Transverse colon (tissue), 3 donors: Measurements from ENCODE around the gene HOXB1.

ENCODE experiments used
- CTCF ChIP-seq, 5 experiments: fragments of 200-600 bp in 3 of 5; fragments of 450-650 bp in 2 of 5; sonication (generic) in 3 of 5; IDR thresholded peaks; 1 replicate in 2 of 5; 2 replicates in 3 of 5; pipeline ENCODE4 v1.5.1; 2016 to 2017; ENCODE audit warnings: antibody characterized with exemption in 5 of 5, inconsistent platforms in 3 of 5, mild to moderate bottlenecking in 2 of 5, moderate library complexity in 1 of 5
- POLR2A ChIP-seq: fragments of 450-650 bp; IDR thresholded peaks from one replicate; pipeline ENCODE4 v1.6.1; 2016; ENCODE audit warnings: antibody characterized with exemption, mild to moderate bottlenecking, moderate library complexity

DNA sequence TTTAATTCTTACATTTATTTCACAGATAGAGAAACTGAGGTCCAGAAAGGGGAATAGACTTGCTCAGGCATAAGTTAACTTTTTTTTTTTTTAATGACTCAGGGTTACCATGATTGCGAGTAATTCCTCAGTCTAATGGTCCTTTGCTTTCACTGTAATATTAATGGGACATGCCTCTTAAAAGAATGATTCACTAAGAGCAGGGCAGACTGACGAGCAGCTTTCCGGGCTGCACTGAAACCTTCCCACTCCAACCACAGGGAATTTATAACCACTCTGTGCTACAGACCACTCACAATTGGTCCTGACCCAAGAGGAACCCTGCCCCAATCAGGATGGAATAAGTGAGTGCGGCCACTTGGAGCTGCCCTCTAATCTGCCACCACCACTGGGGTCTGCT lies 8.4 kb upstream of the HOXB1 start:
- TF ChIP-seq CTCF (IDR thresholded peaks at IDR 0.05) (no peak), POLR2A (no peak)
